MM.1S (cell line): Measurements from ENCODE around the gene PTCD3.

ENCODE experiments used
- DNase-seq: peaks from one replicate; pipeline ENCODE4 v3.0.0-alpha.2; 2015
- H2AFZ ChIP-seq: fragments of 300-600 bp; sonication (generic); 2 replicates; pipeline ENCODE4 v1.6.0; 2016; ENCODE audit warnings: antibody characterized with exemption, low read length
- H3F3A ChIP-seq: fragments of 300-600 bp; sonication (generic); 2 replicates; pipeline ENCODE4 v1.6.1; 2016; ENCODE audit warnings: mild to moderate bottlenecking, antibody characterized with exemption, low read length, moderate library complexity, mixed read lengths; ENCODE audit not compliant: insufficient read depth
- H3K27ac ChIP-seq: fragments of 300-600 bp; sonication (generic); 2 replicates; pipeline ENCODE4 v1.5.1; 2016; ENCODE audit warnings: mild to moderate bottlenecking, low read length
- H3K27me3 ChIP-seq: fragments of 300-600 bp; sonication (generic); replicated peaks from 2 replicates; pipeline ENCODE4 v1.6.0; 2016; ENCODE audit warnings: low read length; ENCODE audit not compliant: insufficient read depth
- H3K36me3 ChIP-seq: fragments of 300-600 bp; sonication (generic); replicated peaks from 2 replicates; pipeline ENCODE4 v1.6.1; 2016; ENCODE audit warnings: mild to moderate bottlenecking, low read length, mixed read lengths; ENCODE audit not compliant: insufficient read depth
- H3K4me1 ChIP-seq: fragments of 300-600 bp; sonication (generic); 2 replicates; pipeline ENCODE4 v1.6.1; 2016; ENCODE audit warnings: low read length, mixed read lengths
- H3K4me2 ChIP-seq: fragments of 300-600 bp; sonication (generic); 2 replicates; pipeline ENCODE4 v1.6.0; 2016; ENCODE audit warnings: low read depth, low read length
- H3K4me3 ChIP-seq: fragments of 300-600 bp; sonication (generic); 2 replicates; pipeline ENCODE4 v1.5.1; 2016; ENCODE audit warnings: low read length, mixed read lengths
- H3K79me2 ChIP-seq: fragments of 300-600 bp; sonication (generic); 2 replicates; pipeline ENCODE4 v1.6.1; 2016; ENCODE audit warnings: mixed run types, low read length, mixed read lengths
- H3K9ac ChIP-seq: fragments of 300-600 bp; sonication (generic); 2 replicates; pipeline ENCODE4 v1.6.1; 2016; ENCODE audit warnings: low read length, mixed read lengths
- H3K9me2 ChIP-seq: fragments of 300-600 bp; sonication (generic); replicated peaks from 2 replicates; pipeline ENCODE4 v1.6.1; 2016; ENCODE audit warnings: mild to moderate bottlenecking, low read length, mixed read lengths; ENCODE audit not compliant: insufficient read depth
- H3K9me3 ChIP-seq: fragments of 300-600 bp; sonication (generic); replicated peaks from 2 replicates; pipeline ENCODE4 v1.6.1; 2016; ENCODE audit warnings: mild to moderate bottlenecking, low read length, mixed read lengths; ENCODE audit not compliant: insufficient read depth
- H4K20me1 ChIP-seq: fragments of 300-600 bp; sonication (generic); 2 replicates; pipeline ENCODE4 v1.6.1; 2016; ENCODE audit warnings: mild to moderate bottlenecking, low read length, moderate library complexity, mixed read lengths; ENCODE audit not compliant: insufficient read depth
- EZH2 ChIP-seq: fragments of 300-600 bp; sonication (generic); optimal IDR thresholded peaks from 2 replicates; pipeline ENCODE3; 2017; ENCODE audit warnings: low read depth, mild to moderate bottlenecking, antibody characterized with exemption, low read length, mixed read lengths
- EZH2phosphoT487 ChIP-seq: fragments of 300-600 bp; sonication (generic); IDR thresholded peaks from 2 replicates; pipeline ENCODE4 v1.6.1; 2018; ENCODE audit warnings: antibody characterized with exemption, low read length
- TF ChIP-seq, protein P1 (sequence below): fragments of 300-600 bp; sonication (generic); IDR thresholded peaks from 2 replicates; pipeline ENCODE4 v1.5.1; 2016; ENCODE audit warnings: antibody characterized with exemption, low read length, mixed read lengths

PTCD3 gene

DNA sequence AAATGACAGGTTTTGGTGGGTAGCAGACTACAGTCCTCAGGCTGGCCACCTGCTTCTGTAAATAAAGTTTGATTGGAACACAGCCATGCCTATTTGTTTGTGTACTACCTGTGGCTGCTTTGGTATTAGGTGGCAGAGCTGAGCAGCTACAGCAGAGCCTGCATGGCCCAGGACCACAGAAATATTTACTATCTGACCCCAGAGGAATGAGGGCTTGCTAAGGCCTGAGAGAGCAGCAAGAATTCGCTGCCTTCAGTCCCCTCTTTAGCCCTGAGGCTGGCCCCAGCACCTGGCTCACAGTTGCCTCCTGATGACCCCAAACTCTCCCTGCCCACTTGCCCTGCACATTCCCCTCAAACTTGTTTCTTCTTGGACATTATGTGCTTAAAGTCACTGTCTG is 32.8 kb upstream of the PTCD3 start:
- Histone ChIP-seq H3K9ac (no peak overlapping the region), H3K4me1 (peaks cover 37% of the 10 kb centered on the region), H3K27ac (peak overlapping the region; percentile 50; the same call in 1 of the 2 replicates)

DNA sequence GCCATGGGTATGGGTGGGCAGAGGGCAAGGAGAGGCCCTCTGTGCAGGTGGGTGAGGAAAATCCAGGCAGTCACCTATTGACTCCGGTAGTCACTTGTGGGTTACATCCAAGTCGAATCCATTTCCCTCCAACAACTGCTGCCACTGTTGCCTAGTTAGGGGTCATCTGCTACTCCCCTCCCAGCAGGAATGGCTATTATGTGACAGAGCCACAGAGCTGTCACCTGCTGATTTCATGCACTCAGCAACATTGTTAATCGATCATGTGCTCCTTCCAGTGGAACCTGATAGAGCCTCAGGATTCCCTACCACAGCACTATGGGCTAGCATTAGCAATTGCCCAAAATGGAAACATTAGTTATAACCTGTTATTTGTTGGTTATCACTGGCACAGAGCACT is 31.8 kb upstream of the PTCD3 start:
- Histone ChIP-seq H2AFZ (no peak overlapping the region), H4K20me1 (no peaks in the 10 kb centered on the region), H3K36me3 (0 out of 2 replicates have a peak, but pooled peaks cover 10% of the 10 kb centered on the region), H3K9me2 (no peaks in the 10 kb centered on the region), H3K27ac (no peak overlapping the region), H3K9ac (no peak overlapping the region), H3K9me3 (no peaks in the 10 kb centered on the region), H3F3A (peaks cover 27% of the 10 kb centered on the region), H3K4me2 (no peak overlapping the region), H3K4me3 (no peak overlapping the region), H3K79me2 (peaks cover 7% of the 10 kb centered on the region), H3K27me3 (no peaks in the 10 kb centered on the region), H3K4me1 (peaks cover 38% of the 10 kb centered on the region)
- DNase-seq = no peak
- no peak for TF ChIP-seq EZH2phosphoT487
- TF ChIP-seq, protein P1, sequence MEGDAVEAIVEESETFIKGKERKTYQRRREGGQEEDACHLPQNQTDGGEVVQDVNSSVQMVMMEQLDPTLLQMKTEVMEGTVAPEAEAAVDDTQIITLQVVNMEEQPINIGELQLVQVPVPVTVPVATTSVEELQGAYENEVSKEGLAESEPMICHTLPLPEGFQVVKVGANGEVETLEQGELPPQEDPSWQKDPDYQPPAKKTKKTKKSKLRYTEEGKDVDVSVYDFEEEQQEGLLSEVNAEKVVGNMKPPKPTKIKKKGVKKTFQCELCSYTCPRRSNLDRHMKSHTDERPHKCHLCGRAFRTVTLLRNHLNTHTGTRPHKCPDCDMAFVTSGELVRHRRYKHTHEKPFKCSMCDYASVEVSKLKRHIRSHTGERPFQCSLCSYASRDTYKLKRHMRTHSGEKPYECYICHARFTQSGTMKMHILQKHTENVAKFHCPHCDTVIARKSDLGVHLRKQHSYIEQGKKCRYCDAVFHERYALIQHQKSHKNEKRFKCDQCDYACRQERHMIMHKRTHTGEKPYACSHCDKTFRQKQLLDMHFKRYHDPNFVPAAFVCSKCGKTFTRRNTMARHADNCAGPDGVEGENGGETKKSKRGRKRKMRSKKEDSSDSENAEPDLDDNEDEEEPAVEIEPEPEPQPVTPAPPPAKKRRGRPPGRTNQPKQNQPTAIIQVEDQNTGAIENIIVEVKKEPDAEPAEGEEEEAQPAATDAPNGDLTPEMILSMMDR = no peak
- no peak for TF ChIP-seq EZH2

More for the DNA sequence above, 32.8 kb upstream of the PTCD3 start:
- Histone ChIP-seq H3K9me2 (no peaks in the 10 kb centered on the region), H3K79me2 (peaks cover 4% of the 10 kb centered on the region; the same call in 1 of the 2 replicates), H4K20me1 (no peaks in the 10 kb centered on the region), H3K4me2 (no peak overlapping the region), H3K9me3 (no peaks in the 10 kb centered on the region), H3F3A (peaks cover 17% of the 10 kb centered on the region; the same call in 1 of the 2 replicates), H2AFZ (no peak overlapping the region), H3K27me3 (no peaks in the 10 kb centered on the region), H3K36me3 (0 out of 2 replicates have a peak, but pooled peaks cover 10% of the 10 kb centered on the region), H3K4me3 (no peak overlapping the region)
- no peak for DNase-seq
- TF ChIP-seq, protein P1 = no peak

DNA sequence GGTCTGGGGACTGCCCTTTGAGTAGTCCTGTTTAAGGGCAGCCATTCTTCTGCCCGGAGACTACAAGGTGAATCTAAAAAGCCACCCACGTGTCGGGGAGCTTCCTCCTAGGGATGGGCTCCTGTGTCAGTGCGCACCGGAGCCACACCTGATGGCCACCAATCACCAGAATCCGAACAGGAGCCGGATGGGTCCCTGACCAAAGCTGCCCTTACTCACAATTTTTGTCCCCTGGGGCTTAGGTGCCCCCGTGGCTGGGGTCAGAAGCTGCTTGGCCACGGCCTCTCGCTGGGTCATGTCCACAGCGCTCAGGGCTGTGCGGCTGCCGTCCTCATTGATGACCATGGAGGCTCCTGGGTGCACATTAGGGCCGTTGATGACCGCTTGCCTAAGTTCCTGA is 31.2 kb upstream of the PTCD3 start:
- Histone ChIP-seq H2AFZ (no peak overlapping the region), H3K79me2 (peaks cover 7% of the 10 kb centered on the region), H3K9me2 (no peaks in the 10 kb centered on the region), H3K27ac (no peak overlapping the region), H3K36me3 (0 out of 2 replicates have a peak, but pooled peaks cover 8% of the 10 kb centered on the region), H4K20me1 (no peaks in the 10 kb centered on the region), H3K9me3 (no peaks in the 10 kb centered on the region), H3K27me3 (no peaks in the 10 kb centered on the region), H3K9ac (no peak overlapping the region), H3K4me3 (no peak overlapping the region), H3K4me2 (no peak overlapping the region), H3F3A (peaks cover 32% of the 10 kb centered on the region), H3K4me1 (peaks cover 41% of the 10 kb centered on the region)
- DNase-seq = no peak
- TF ChIP-seq EZH2 (no peak), EZH2phosphoT487 (no peak)
- TF ChIP-seq, protein P1 = no peak
